ENCODE data around the gene KCNIP1. TPM values are rescaled to one million over a fixed set of nuclear protein-coding genes. Genes with fewer than 3 reads are reported as not detected.

KCNIP1 gene
- polyA plus RNA-seq, 1 of the 3 experiments (the other 2 are of a cell fraction): 1.3 TPM

DNA sequence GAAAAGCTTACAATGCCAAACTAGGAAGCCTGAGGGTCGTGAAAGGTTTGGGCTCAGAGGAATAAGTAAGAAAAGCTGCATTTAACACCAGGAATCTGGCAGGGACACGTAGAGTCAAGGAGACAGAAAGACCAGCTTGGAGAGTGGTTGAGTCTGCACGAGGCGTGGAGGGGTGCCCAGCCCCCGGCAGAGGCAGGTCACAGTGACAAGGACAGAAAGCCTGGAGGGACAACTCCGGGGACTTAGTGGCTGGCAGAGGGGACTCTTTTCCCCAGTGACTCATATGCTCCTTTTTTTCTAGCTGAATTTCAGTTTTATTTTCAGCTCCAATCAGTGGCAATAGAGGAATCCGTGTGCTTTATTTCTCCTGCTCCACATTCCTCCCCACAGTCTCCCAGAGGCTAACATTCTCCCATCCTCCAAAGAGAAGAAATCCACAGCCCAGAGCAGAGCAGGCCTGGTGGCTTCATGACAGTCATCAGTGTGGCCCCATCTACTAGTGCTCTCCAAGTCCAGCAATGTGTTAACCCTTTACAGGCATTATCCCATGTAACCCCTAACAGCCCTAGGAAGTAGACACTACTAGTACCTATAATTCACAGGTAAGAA lies 80.7 kb downstream of the KCNIP1 start:
- Histone ChIP-seq H4K20me1 (ENCODE audit: insufficient read depth) (no peaks in the 10 kb centered on the region), H3K9me3 (no peaks in the 10 kb centered on the region), H3K9ac (no peak overlapping the region), H3K27ac (ENCODE audit: low read depth in 2 of 2, low read length in 1 of 2) (no peak overlapping the region), H2AFZ (ENCODE audit: low read depth) (no peak overlapping the region), H3K9me2 (no peaks in the 10 kb centered on the region), H3F3A (replicated peaks; ENCODE audit: insufficient read depth) (no peaks in the 10 kb centered on the region), H3K79me2 (ENCODE audit: insufficient read depth) (no peaks in the 10 kb centered on the region), H3K4me1 (ENCODE audit: control insufficient read depth in 1 of 2, insufficient read depth in 2 of 2, low read depth in 1 of 2, low read length in 1 of 2) (peaks cover 0 to 8% of the 10 kb centered on the region in 2 experiments; a peak in 1 of 4 replicates), H3K36me3 (replicated peaks in 1 of 2; ENCODE audit: control insufficient read depth in 1 of 2, insufficient read depth in 2 of 2, low read length in 1 of 2) (no peaks in the 10 kb centered on the region), H3K4me3 (ENCODE audit: low read depth in 2 of 2, low read length in 1 of 2) (no peak overlapping the region), H3K4me2 (no peak overlapping the region), H3K27me3 (ENCODE audit: insufficient read depth) (no peaks in the 10 kb centered on the region)
- POLR2A ChIA-PET: no interaction called here
- DNase-seq: no peak
- CTCF ChIA-PET: interaction anchor here (0.8 to 1.2 kb wide), 5 partner anchors 12 to 149 kb away, joined by 3 to 4 read pairs (median 3); no protein-coding TSS in a partner anchor
- WGBS (ENCODE audit: low lambda C conversion rate): 42% methylated on average over 6 of the region's 7 CpGs
- TF ChIP-seq TEAD4 (IDR thresholded peaks at IDR 0.05; ENCODE audit: borderline replicate concordance, insufficient read depth) (no peak), FOXM1 (IDR thresholded peaks at IDR 0.05; ENCODE audit: low read depth) (no peak)
- TF ChIP-seq, protein P1, sequence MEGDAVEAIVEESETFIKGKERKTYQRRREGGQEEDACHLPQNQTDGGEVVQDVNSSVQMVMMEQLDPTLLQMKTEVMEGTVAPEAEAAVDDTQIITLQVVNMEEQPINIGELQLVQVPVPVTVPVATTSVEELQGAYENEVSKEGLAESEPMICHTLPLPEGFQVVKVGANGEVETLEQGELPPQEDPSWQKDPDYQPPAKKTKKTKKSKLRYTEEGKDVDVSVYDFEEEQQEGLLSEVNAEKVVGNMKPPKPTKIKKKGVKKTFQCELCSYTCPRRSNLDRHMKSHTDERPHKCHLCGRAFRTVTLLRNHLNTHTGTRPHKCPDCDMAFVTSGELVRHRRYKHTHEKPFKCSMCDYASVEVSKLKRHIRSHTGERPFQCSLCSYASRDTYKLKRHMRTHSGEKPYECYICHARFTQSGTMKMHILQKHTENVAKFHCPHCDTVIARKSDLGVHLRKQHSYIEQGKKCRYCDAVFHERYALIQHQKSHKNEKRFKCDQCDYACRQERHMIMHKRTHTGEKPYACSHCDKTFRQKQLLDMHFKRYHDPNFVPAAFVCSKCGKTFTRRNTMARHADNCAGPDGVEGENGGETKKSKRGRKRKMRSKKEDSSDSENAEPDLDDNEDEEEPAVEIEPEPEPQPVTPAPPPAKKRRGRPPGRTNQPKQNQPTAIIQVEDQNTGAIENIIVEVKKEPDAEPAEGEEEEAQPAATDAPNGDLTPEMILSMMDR (IDR thresholded peaks at IDR 0.05): no peak

GRCh38 chr5:170585273-170585948 lies 81.6 kb downstream of the KCNIP1 start:
- Histone ChIP-seq H3K4me1 (ENCODE audit: control insufficient read depth in 1 of 2, insufficient read depth in 2 of 2, low read depth in 1 of 2, low read length in 1 of 2) (peaks cover 0 to 8% of the 10 kb centered on the region in 2 experiments; a peak in 1 of 4 replicates), H2AFZ (ENCODE audit: low read depth) (no peak overlapping the region), H3K27me3 (ENCODE audit: insufficient read depth) (no peaks in the 10 kb centered on the region), H3F3A (replicated peaks; ENCODE audit: insufficient read depth) (no peaks in the 10 kb centered on the region), H4K20me1 (ENCODE audit: insufficient read depth) (no peaks in the 10 kb centered on the region), H3K79me2 (ENCODE audit: insufficient read depth) (no peaks in the 10 kb centered on the region), H3K4me2 (no peak overlapping the region), H3K36me3 (replicated peaks in 1 of 2; ENCODE audit: control insufficient read depth in 1 of 2, insufficient read depth in 2 of 2, low read length in 1 of 2) (no peaks in the 10 kb centered on the region), H3K9me3 (no peaks in the 10 kb centered on the region), H3K9ac (no peak overlapping the region), H3K9me2 (no peaks in the 10 kb centered on the region), H3K4me3 (ENCODE audit: low read depth in 2 of 2, low read length in 1 of 2) (no peak overlapping the region), H3K27ac (ENCODE audit: low read depth in 2 of 2, low read length in 1 of 2) (no peak overlapping the region)
- TF ChIP-seq ZBTB33 (IDR thresholded peaks at IDR 0.05; ENCODE audit: borderline replicate concordance, low read depth): no peak
- TF ChIP-seq EZH2phosphoT487 (IDR thresholded peaks at IDR 0.05; ENCODE audit: borderline replicate concordance, low read depth): no peak
- no peak for TF ChIP-seq PBX3 (IDR thresholded peaks at IDR 0.05)
- no peak for TF ChIP-seq FOXM1 (IDR thresholded peaks at IDR 0.05; ENCODE audit: low read depth)
- no peak for TF ChIP-seq GATA2 (CRISPR knock-in tag; IDR thresholded peaks at IDR 0.05)
- TF ChIP-seq, protein P2, sequence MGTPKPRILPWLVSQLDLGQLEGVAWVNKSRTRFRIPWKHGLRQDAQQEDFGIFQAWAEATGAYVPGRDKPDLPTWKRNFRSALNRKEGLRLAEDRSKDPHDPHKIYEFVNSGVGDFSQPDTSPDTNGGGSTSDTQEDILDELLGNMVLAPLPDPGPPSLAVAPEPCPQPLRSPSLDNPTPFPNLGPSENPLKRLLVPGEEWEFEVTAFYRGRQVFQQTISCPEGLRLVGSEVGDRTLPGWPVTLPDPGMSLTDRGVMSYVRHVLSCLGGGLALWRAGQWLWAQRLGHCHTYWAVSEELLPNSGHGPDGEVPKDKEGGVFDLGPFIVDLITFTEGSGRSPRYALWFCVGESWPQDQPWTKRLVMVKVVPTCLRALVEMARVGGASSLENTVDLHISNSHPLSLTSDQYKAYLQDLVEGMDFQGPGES (IDR thresholded peaks at IDR 0.05; ENCODE audit: low read depth, low read length): no peak
- no peak for TF ChIP-seq GABPA (IDR thresholded peaks at IDR 0.05; ENCODE audit: low read depth)
- TF ChIP-seq NFIC (IDR thresholded peaks at IDR 0.05; ENCODE audit: borderline replicate concordance): no peak
- TF ChIP-seq USF2 (IDR thresholded peaks at IDR 0.05; ENCODE audit: borderline replicate concordance, low read depth, low read length): no peak
- TF ChIP-seq RXRA (IDR thresholded peaks at IDR 0.05; ENCODE audit: borderline replicate concordance, low read depth): no peak
- TF ChIP-seq MEF2A (IDR thresholded peaks at IDR 0.05; ENCODE audit: borderline replicate concordance, low read depth): no peak
- TF ChIP-seq TCF12 (IDR thresholded peaks at IDR 0.05): no peak
- no peak for TF ChIP-seq EP300 (IDR thresholded peaks at IDR 0.05; ENCODE audit: borderline replicate concordance in 1 of 2, low read depth in 1 of 2, low read length in 1 of 2)
- no peak for TF ChIP-seq RAD21 (IDR thresholded peaks at IDR 0.05; ENCODE audit: low read length)
- WGBS (ENCODE audit: low lambda C conversion rate): 72% methylated on average over 14 of the region's 14 CpGs
- no peak for DNase-seq
- CTCF ChIA-PET: interaction anchor here (1.2 kb wide), 1 partner anchor 16 kb away, joined by 3 read pairs; no protein-coding TSS in a partner anchor
- POLR2A ChIA-PET: no interaction called here

All from SK-N-SH (cell line).